ENCODE data around the gene TRIP12. TPM values are rescaled to one million over a fixed set of nuclear protein-coding genes. Genes with fewer than 3 reads are reported as not detected.
A peak's percentile ranks its signal among the peaks of the same experiment; 100 is the strongest.

The TRIP12 gene
- total and polyA plus RNA-seq, 2 of the 13 experiments (the other 11 are each of a cell fraction or from before 2014, with no cell fraction given): 72.1 to 153 TPM

DNA sequence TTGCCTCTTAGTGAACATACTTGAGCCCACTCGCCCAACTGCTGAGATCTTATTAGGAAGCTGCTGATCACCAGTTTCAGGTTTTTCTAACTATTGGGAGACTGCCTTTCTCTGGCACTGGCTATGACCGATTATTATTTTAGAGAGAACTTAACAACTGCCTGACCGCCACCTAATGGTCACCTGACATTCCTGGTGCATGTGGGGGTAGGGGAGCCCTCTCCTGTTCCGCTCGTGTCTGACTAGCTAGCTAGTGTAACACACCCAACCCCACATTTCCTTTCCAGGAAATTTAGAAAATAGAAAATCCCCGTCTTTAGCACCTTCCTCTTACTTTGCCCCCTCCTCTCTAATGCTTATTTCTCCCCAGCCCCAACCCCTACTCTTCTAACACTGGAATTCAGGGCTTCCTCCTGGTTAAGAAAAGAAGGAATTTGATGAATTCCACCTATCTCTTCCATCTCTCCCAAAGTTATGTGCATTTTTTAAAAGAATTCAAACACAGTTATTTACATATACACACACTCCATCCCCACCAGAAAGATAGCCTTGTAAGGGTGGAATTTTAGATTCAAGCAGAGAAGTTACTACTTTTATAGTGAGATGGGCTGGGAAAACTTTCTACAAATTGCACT is 188.1 kb downstream of the TRIP12 start:
- Histone ChIP-seq H3K9ac (ENCODE audit: insufficient read depth, low read depth, low read length) (no peak overlapping the region), H3K9me3 (ENCODE audit: low read length) (peaks cover 11% of the 10 kb centered on the region), H3K27ac (ENCODE audit: extremely low read length, insufficient read depth, low read length) (no peak overlapping the region), H3K27me3 (ENCODE audit: control insufficient read depth in 1 of 2, insufficient read depth in 2 of 2, low read length in 2 of 2) (peaks cover 0 to 17% of the 10 kb centered on the region in 2 experiments; a peak in 2 of 5 replicates), H3K79me2 (ENCODE audit: insufficient read depth, low read length) (no peaks in the 10 kb centered on the region), H3K4me3 (replicated peaks in 1 of 3; ENCODE audit: insufficient read depth in 1 of 3, low read depth in 2 of 3, low read length in 3 of 3) (no peak overlapping the region), H3K4me2 (ENCODE audit: low read depth, low read length) (no peak overlapping the region), H3K4me1 (ENCODE audit: insufficient read depth, low read length) (no peaks in the 10 kb centered on the region), H3K36me3 (replicated peaks in 1 of 2; ENCODE audit: control insufficient read depth in 1 of 2, insufficient read depth in 2 of 2, low read length in 2 of 2) (no peaks in the 10 kb centered on the region), H4K20me1 (ENCODE audit: insufficient read depth, low read length) (no peaks in the 10 kb centered on the region), H2AFZ (ENCODE audit: low read length) (no peak overlapping the region)
- intact Hi-C loops (cut with micrococcal nuclease; ENCODE audit: unreplicated experiment) (no loop called here), in situ Hi-C loops (cut with HindIII; ENCODE audit: extremely low pct_ligation_motif_present, low pct_unique_long_range_greater_than_20kb) (no loop called here)
- no peak for TF ChIP-seq NR2F2 (IDR thresholded peaks at IDR 0.05; ENCODE audit: borderline replicate concordance, low read depth)
- no peak for TF ChIP-seq KMT2A (CRISPR knock-in tag; IDR thresholded peaks at IDR 0.05)
- TF ChIP-seq, protein P1, sequence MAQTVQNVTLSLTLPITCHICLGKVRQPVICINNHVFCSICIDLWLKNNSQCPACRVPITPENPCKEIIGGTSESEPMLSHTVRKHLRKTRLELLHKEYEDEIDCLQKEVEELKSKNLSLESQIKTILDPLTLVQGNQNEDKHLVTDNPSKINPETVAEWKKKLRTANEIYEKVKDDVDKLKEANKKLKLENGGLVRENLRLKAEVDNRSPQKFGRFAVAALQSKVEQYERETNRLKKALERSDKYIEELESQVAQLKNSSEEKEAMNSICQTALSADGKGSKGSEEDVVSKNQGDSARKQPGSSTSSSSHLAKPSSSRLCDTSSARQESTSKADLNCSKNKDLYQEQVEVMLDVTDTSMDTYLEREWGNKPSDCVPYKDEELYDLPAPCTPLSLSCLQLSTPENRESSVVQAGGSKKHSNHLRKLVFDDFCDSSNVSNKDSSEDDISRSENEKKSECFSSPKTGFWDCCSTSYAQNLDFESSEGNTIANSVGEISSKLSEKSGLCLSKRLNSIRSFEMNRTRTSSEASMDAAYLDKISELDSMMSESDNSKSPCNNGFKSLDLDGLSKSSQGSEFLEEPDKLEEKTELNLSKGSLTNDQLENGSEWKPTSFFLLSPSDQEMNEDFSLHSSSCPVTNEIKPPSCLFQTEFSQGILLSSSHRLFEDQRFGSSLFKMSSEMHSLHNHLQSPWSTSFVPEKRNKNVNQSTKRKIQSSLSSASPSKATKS (CRISPR knock-in tag; IDR thresholded peaks at IDR 0.05): no peak
- no peak for TF ChIP-seq RCOR2 (CRISPR knock-in tag; IDR thresholded peaks at IDR 0.05)
- no peak for TF ChIP-seq ZNF766 (CRISPR knock-in tag; IDR thresholded peaks at IDR 0.05; ENCODE audit: borderline replicate concordance)
- TF ChIP-seq, protein P2, sequence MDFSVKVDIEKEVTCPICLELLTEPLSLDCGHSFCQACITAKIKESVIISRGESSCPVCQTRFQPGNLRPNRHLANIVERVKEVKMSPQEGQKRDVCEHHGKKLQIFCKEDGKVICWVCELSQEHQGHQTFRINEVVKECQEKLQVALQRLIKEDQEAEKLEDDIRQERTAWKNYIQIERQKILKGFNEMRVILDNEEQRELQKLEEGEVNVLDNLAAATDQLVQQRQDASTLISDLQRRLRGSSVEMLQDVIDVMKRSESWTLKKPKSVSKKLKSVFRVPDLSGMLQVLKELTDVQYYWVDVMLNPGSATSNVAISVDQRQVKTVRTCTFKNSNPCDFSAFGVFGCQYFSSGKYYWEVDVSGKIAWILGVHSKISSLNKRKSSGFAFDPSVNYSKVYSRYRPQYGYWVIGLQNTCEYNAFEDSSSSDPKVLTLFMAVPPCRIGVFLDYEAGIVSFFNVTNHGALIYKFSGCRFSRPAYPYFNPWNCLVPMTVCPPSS (IDR thresholded peaks at IDR 0.05): no peak
- no peak for TF ChIP-seq ZC3H13 (CRISPR knock-in tag; IDR thresholded peaks at IDR 0.05)
- ChIA-PET POLR2A (no interaction called here), CTCF (ENCODE audit: low intra/inter-chr PET ratio, low total read pairs) (no interaction called here)
- 34% methylated on average over 6 of the region's 6 CpGs for whole genome bisulfite sequencing (ENCODE audit: low lambda C conversion rate)
- ATAC-seq (peak; percentile 71), FAIRE-seq (no peak), DNase-seq (ENCODE audit: low spot score) (no peak)
- no TSS peak for BruUV-seq (replicated peaks)
